ENCODE data around the gene LRRC7.

Gene LRRC7

DNA sequence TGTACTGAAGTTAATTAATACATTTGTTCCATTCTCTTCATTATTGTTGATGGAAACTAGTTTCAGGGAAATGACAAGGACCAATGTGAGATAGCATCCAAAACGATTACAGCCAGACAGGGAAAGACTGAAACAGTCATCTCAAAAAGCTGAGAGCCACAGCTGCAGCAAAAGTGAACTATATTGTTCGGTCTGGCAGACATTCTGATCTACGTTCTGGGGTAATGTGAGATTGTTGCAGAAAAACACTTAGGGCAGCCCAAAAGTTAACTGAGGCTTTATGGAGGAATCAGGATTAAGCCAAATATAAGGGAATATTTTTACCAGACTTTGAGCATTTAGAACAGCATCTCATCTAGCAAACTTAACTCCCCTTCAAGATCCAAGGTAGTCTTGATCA, 524.8 kb downstream of the LRRC7 start:
- no peaks in the 10 kb centered on the region for H3K9me3 Mint-ChIP-seq
- ATAC-seq, result no peak
- H3K27ac Mint-ChIP-seq, result no peak overlapping the region
- H3K27me3 Mint-ChIP-seq, result peaks cover 8% of the 10 kb centered on the region
- H3K4me1 Mint-ChIP-seq, result no peaks in the 10 kb centered on the region
- H3K4me3 Mint-ChIP-seq, result no peak overlapping the region
- no peak for DNase-seq

DNA sequence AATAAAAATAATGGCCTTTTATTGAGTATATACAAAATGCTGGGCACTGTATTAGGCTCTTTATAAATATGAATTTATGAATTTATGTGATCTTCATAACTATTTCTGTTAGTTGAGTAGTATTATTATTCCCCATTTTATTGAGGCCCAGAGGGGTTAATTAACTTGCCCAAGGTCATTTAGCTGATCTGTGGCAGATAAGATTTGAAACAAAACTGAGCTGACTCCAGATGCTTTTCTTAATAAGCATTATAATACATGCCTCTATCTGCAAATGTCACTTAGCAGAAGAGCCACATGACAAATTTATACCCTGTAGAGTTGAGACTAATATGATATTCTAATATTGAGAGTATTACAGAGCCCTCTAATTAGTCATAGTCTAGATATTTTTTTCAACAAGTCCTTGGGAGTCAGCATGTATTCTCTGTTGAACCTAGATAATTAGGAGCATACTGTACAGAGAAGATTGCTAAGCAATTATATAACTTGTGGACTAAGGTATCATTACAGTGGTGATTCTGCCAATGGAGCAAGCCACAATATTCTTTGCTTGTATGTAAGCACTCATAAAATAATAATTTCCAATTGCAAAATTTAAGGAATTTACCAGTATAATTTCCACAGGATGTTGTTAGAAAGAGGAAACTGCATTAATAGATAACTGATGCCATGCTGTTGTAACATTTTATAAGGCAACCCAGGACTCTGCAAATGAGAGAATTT, 525.7 kb downstream of the LRRC7 start:
- H3K27me3 Mint-ChIP-seq, result peaks cover 8% of the 10 kb centered on the region
- no peak overlapping the region for H3K4me3 Mint-ChIP-seq
- ATAC-seq (no peak), DNase-seq (no peak)
- H3K9me3 Mint-ChIP-seq, result no peaks in the 10 kb centered on the region
- H3K27ac Mint-ChIP-seq, result no peak overlapping the region
- H3K4me1 Mint-ChIP-seq, result no peaks in the 10 kb centered on the region

DNA sequence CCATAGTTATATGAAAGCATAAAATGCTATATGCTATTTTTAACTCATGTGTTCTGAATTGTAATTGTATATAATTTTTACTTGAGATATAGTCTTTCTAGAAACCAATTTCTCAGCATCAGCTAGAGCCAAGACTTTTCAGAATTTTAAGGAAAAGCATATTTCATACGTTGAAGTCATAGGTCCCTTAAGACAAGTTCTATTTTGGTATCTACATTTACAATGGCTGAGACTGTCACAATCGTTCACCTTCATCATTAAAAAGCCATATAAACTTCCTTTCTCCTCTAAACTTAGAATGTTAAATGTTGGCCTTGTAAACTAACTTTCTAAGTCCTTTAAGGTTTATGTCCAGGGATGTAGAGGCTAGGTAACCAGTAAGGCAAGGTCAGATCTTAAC, 533.5 kb downstream of the LRRC7 start:
- Mint-ChIP-seq H3K4me3 (no peak overlapping the region), H3K4me1 (no peaks in the 10 kb centered on the region)
- no peak for ATAC-seq

DNA sequence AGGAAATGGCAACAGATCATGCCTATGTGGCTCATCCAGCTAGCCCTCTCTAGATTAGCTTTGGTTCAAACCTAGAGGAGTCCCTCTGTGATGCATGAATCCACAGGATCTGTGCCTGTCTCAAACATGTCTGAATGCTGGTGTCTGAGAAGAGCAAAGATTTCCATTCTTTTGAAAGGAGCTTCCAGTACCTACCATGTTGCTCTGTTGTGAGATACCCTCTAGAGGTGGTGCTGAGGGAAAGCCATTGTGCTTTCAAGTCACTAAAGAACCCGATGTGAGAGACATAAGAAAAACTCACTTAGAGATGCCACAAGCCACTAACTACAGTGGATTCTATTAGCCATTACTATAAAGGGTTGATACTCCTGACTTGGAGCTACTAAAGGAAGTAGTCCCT, 534.1 kb downstream of the LRRC7 start:
- no peak for ATAC-seq
- Mint-ChIP-seq H3K27me3 (no peaks in the 10 kb centered on the region), H3K4me3 (no peak overlapping the region), H3K27ac (no peak overlapping the region), H3K4me1 (no peaks in the 10 kb centered on the region), H3K9me3 (no peaks in the 10 kb centered on the region)
- DNase-seq, result no peak

More for the DNA sequence above, 533.5 kb downstream of the LRRC7 start:
- Mint-ChIP-seq H3K27me3 (no peaks in the 10 kb centered on the region), H3K9me3 (no peaks in the 10 kb centered on the region), H3K27ac (no peak overlapping the region)
- no peak for DNase-seq

DNA sequence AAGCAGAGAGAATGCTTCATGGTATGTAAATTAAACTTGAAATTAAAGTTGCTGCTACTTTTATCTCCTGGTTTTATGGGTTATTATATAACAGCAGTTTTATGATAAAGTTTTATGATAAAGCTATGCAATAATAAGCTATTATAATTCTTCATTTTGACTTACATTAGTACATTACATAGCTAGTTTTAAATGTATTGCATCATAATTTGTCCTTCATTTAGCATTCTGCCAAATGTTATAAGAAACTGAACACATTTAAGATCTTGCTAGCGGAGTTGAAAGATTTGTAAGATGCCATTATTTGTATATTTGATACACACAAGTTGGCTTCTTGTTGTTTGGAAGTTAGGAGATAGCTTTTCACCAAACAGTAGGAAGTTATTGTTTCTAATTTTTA, 536.0 kb downstream of the LRRC7 start:
- no peaks in the 10 kb centered on the region for H3K9me3 Mint-ChIP-seq
- no peak for DNase-seq
- H3K27me3 Mint-ChIP-seq, result no peaks in the 10 kb centered on the region
- no peak overlapping the region for H3K4me3 Mint-ChIP-seq
- ATAC-seq, result no peak
- H3K27ac Mint-ChIP-seq, result no peak overlapping the region
- no peaks in the 10 kb centered on the region for H3K4me1 Mint-ChIP-seq

DNA sequence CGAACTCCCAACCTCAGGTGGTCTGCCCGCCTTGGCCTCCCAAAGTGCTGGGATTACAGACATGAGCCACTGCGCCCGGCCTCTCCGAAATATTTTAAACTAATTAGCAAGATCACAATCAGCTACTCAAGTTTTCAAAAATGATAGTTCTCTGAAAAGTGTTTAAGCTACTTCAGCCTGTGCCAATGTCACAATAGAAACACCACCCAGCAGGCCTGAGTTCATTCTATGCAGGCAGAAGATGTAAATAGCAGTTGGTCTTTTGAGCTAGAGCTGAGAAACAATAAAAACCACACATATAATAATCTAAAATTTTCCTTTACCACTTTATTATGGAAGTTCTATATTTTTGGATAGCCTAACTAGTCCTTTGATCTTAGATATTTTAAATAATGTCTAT, 541.5 kb downstream of the LRRC7 start:
- H3K9me3 Mint-ChIP-seq, result no peaks in the 10 kb centered on the region
- ATAC-seq (no peak), DNase-seq (no peak)
- no peak overlapping the region for H3K27ac Mint-ChIP-seq
- H3K4me1 Mint-ChIP-seq, result no peaks in the 10 kb centered on the region
- peaks cover 17% of the 10 kb centered on the region for H3K27me3 Mint-ChIP-seq
- H3K4me3 Mint-ChIP-seq, result no peak overlapping the region

DNA sequence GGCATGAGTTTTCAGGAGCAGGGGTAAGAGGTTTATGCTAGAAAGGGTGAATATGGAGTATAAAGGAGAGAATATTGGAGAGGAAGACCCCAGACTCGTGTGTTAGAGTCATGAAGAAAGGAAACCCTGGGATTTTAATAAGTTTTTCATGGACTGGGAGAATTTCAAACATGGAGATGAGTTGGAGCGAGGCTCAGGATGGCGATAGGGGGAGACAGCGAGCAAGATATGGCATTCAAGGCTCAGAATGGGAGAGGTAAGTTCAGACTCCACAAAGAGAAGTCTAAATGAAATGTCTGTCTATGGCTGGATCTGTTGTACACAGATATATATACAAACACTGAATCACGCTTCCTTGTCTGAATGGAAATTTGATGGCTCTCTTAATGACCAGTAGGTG, 545.1 kb downstream of the LRRC7 start:
- H3K9me3 Mint-ChIP-seq, result no peaks in the 10 kb centered on the region
- ATAC-seq (no peak), DNase-seq (no peak)
- H3K27me3 Mint-ChIP-seq, result peaks cover 17% of the 10 kb centered on the region
- H3K4me1 Mint-ChIP-seq, result no peaks in the 10 kb centered on the region
- no peak overlapping the region for H3K4me3 Mint-ChIP-seq
- H3K27ac Mint-ChIP-seq, result no peak overlapping the region

DNA sequence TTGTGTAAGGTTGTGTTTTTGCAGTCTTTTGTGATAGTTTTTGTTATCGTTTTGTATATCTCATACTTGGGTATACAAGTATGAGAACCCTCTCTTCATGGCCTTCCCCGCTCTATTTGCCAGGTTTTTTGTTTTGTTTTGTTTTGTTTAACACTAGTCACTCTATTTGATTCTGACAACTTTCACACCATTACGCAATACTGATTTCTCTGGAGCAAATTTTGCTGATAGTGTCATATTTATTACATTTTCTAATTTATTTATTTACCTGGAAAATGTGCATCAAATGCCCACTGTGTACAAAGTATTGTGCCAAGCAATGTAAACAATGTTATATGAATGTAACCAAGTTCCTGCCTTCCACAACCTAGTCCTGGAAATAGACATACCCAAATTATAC, 547.6 kb downstream of the LRRC7 start:
- Mint-ChIP-seq H3K4me1 (no peaks in the 10 kb centered on the region), H3K4me3 (no peak overlapping the region), H3K27me3 (peaks cover 13% of the 10 kb centered on the region), H3K9me3 (no peaks in the 10 kb centered on the region), H3K27ac (no peak overlapping the region)
- no peak for DNase-seq
- no peak for ATAC-seq

DNA sequence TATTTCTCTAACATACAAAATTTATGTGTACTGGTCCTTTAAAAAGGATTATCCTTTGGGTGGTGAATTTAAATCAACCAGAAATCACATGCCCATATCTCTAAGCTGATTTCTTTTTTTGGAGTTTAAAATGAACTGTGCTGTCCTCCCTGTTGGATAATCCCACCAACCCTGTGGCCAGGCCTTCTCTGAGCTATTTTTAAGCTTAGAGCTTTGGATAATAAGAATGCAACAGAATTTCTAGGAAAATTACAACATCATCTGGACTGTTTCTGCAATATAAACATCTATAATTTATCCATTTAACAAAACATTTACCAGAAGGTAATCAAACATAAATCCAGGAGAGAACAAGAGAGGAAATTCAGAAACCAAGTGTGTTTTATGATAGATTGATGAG, 549.3 kb downstream of the LRRC7 start:
- Mint-ChIP-seq H3K27ac (no peak overlapping the region), H3K27me3 (peaks cover 10% of the 10 kb centered on the region), H3K4me1 (no peaks in the 10 kb centered on the region), H3K4me3 (no peak overlapping the region), H3K9me3 (no peaks in the 10 kb centered on the region)
- DNase-seq (no peak), ATAC-seq (no peak)

DNA sequence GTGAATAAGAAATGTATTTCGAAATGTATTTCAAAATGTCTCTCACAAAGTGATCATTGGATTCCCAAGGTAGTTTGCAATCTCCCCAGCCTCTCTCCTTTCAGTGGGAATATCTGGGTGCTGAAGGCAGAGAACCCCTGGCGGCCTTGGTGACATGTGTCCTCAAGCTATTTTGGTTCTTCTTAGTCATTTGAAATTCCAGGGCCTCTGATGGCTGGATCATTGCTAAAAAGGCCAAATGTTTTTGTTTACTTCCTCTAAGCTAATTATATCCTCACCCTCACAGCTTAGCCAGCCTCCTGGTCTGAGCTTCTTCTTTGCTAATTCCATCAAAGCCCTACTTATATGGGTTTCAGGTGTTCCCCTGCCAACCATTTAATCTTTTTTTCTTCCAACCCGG, 566.4 kb downstream of the LRRC7 start:
- H3K4me3 Mint-ChIP-seq, result no peak overlapping the region
- H3K27ac Mint-ChIP-seq, result no peak overlapping the region
- H3K9me3 Mint-ChIP-seq, result no peaks in the 10 kb centered on the region
- peaks cover 5% of the 10 kb centered on the region for H3K4me1 Mint-ChIP-seq
- no peaks in the 10 kb centered on the region for H3K27me3 Mint-ChIP-seq
- no peak for DNase-seq
- ATAC-seq, result no peak

DNA sequence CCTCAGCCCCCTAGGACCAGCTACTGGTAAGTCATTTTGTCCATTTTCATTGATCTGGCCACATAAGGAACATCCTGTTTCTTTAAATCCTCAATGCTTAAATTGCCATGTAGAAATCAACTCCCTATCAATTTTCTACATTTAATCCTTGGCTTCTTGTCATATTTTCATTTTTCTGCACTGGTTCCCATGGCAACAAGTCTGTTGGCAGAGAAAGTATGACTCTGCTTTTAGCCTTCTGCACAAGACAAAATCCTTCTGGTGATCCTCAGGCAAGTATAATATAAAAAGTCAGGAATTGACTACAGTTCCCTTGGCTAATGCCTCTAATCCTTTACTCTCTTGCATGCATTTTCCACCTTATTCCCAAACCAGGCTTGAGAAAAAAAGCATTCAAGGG, 572.6 kb downstream of the LRRC7 start:
- Mint-ChIP-seq H3K9me3 (no peaks in the 10 kb centered on the region), H3K27ac (no peak overlapping the region), H3K27me3 (no peaks in the 10 kb centered on the region), H3K4me3 (no peak overlapping the region), H3K4me1 (no peaks in the 10 kb centered on the region)
- ATAC-seq (no peak), DNase-seq (no peak)

DNA sequence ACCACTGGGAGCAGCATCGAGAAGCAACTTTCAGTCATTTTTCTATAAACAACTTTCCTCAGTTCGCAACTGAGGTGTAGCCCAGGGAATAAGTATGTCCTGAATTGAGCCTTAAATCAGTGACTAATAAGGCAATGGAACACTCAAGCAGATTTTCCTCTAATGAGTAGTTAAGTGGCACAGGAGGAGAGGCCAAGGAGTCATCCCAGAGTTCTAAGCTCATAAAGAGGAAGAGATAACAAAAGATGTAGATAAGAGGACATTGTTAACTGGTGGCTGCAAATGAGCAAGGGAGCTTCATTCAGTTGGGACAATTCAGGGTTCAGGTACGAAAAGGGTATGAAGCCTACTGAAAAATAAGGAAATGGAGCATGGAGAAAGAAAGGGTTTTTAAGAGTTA, 573.2 kb downstream of the LRRC7 start:
- ATAC-seq, result no peak
- H3K27ac Mint-ChIP-seq, result no peak overlapping the region
- no peaks in the 10 kb centered on the region for H3K9me3 Mint-ChIP-seq
- H3K4me1 Mint-ChIP-seq, result no peaks in the 10 kb centered on the region
- no peaks in the 10 kb centered on the region for H3K27me3 Mint-ChIP-seq
- no peak overlapping the region for H3K4me3 Mint-ChIP-seq
- DNase-seq, result no peak

DNA sequence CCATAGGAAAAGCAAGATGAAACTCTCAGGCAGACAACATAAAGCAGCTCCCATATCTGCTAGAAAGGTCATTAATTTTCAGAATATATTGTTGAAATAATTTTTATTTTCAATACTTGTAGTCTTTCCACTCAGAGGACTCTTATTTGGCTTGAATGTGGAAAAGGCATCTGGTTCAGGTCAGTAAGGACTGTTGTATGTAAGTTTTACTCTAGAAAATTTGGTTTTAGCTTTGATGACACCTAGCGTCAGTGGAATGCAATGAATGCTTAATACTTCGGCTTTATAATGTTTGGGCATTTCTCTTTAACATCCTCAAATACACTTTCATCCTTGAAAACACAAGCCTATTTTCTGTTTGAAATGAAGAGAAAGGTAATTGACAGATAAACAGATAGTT, 574.4 kb downstream of the LRRC7 start:
- ATAC-seq (no peak), DNase-seq (no peak)
- no peak overlapping the region for H3K27ac Mint-ChIP-seq
- no peak overlapping the region for H3K4me3 Mint-ChIP-seq
- H3K4me1 Mint-ChIP-seq, result no peaks in the 10 kb centered on the region
- H3K27me3 Mint-ChIP-seq, result no peaks in the 10 kb centered on the region
- H3K9me3 Mint-ChIP-seq, result no peaks in the 10 kb centered on the region

DNA sequence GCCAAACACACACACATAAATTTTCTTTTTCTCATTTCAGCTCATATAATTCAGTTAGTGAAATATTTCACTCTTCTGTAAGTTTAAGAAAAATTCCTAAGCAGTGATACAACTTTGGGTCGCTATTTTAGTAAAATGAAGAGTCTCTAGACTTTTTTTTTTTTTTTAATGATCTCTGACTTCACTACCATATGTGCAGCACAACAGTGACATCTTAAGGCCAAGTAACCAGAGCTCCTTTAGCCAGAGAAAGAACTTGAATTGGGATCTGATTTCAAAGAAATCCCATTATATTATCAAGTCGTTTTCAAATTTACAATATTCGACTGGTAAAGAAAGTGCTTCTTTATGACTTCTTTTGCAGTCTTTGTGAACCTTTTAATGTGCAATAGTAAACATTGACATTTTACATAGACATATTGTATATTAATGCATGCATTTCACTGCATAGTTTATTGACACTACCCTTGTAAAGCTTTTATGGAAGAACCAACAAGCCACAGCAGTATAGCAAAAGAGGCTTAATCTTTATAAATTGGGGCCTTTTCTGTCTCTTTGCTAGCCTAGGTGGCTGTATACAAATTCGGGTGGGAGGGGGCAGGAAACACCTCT, 575.4 kb downstream of the LRRC7 start:
- no peaks in the 10 kb centered on the region for H3K27me3 Mint-ChIP-seq
- no peak for DNase-seq
- no peaks in the 10 kb centered on the region for H3K4me1 Mint-ChIP-seq
- no peaks in the 10 kb centered on the region for H3K9me3 Mint-ChIP-seq
- H3K27ac Mint-ChIP-seq, result no peak overlapping the region
- ATAC-seq, result no peak
- H3K4me3 Mint-ChIP-seq, result no peak overlapping the region

DNA sequence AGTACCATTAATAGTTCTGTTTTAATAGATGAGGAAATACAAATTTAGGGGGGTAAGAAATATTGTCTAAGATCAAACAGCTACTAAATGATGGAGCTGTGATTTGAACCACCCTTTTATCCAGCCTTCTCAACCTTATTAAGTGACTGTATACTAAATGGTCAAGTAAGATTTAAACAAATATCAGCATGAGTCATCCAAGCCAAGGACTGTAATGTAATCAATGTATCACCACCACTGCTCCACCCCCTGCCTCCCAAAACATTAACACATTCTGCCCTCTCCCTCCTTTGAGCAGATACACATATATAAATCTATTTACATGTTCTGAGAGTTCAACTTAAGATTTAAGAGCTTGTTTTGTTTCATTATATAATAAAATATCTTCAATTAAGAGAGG, 578.8 kb downstream of the LRRC7 start:
- no peak for DNase-seq
- Mint-ChIP-seq H3K4me3 (no peak overlapping the region), H3K27me3 (no peaks in the 10 kb centered on the region), H3K9me3 (no peaks in the 10 kb centered on the region), H3K4me1 (no peaks in the 10 kb centered on the region), H3K27ac (no peak overlapping the region)
- ATAC-seq, result no peak

DNA sequence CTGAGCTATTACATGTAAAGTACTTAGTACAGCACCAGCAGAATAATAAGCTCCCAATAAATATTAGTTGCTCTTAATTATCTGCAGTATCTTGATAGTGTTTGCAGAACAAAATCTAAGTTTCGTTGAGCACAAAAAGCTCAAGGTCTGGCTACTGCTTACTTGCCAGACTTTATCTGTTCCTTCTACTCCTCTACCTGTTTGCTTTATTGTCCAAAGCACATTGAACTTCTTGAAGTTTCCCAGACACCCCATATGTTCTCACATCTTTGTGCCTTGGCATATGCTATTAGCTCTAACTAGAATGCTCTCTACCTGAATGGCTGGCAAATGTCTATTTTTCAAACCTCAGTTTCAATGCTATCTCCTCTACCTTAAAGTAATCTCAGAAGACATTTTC, 582.7 kb downstream of the LRRC7 start:
- no peak overlapping the region for H3K4me3 Mint-ChIP-seq
- no peak for DNase-seq
- H3K4me1 Mint-ChIP-seq, result no peaks in the 10 kb centered on the region
- H3K27ac Mint-ChIP-seq, result peak overlapping the region in 1 of 2 donors; percentile 63
- no peak for ATAC-seq
- H3K9me3 Mint-ChIP-seq, result no peaks in the 10 kb centered on the region
- H3K27me3 Mint-ChIP-seq, result no peaks in the 10 kb centered on the region

DNA sequence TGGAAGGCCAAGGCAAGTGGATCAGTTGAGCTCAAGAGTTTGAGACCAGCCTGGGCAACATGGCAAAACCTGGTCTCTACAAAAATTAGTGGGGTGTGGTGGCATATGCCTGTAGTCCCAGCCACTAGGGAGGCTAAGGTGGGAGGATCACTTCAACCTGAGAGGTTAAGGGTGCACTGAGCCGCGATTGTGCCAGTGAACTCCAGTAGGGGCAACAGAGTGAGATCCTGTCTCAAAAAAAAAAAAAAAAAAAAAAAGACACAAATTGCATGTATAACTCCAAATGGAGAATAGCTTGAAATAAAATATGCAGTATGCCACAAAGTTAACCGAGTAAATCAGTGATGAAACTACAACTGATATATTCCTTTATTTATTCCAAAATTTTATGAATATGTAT, 586.0 kb downstream of the LRRC7 start:
- ATAC-seq (peak; percentile 48), DNase-seq (no peak)
- H3K4me1 Mint-ChIP-seq, result no peaks in the 10 kb centered on the region
- H3K4me3 Mint-ChIP-seq, result no peak overlapping the region
- H3K27ac Mint-ChIP-seq, result no peak overlapping the region
- no peaks in the 10 kb centered on the region for H3K27me3 Mint-ChIP-seq
- no peaks in the 10 kb centered on the region for H3K9me3 Mint-ChIP-seq
